Neuronal stem cell (in vitro differentiated cells): ENCODE data around the gene COG5.

ENCODE experiments used
- DNase-seq: peaks from one replicate; pipeline ENCODE4 v3.0.0-alpha.2; 2013; ENCODE audit warnings: low spot score
- H2AFZ ChIP-seq: one replicate; pipeline ENCODE4 v1.6.1; 2013; ENCODE audit warnings: mild to moderate bottlenecking, low read length, inconsistent platforms
- H2AK5ac ChIP-seq: 2 replicates; pipeline ENCODE4 v1.6.1; 2013; ENCODE audit warnings: low read depth, mild to moderate bottlenecking, inconsistent platforms, low read length, moderate library complexity, mixed read lengths
- H2BK120ac ChIP-seq: 2 replicates; pipeline ENCODE4 v1.6.1; 2013; ENCODE audit warnings: low read depth, mild to moderate bottlenecking, inconsistent platforms, low read length, moderate library complexity, mixed read lengths
- H2BK12ac ChIP-seq: one replicate; pipeline ENCODE4 v1.6.1; 2013; ENCODE audit warnings: low read length, inconsistent platforms
- H2BK15ac ChIP-seq: 2 replicates; pipeline ENCODE4 v1.6.1; 2013; ENCODE audit warnings: mild to moderate bottlenecking, low read length, inconsistent platforms, mixed read lengths
- H2BK5ac ChIP-seq: one replicate; pipeline ENCODE4 v1.6.1; 2013; ENCODE audit warnings: inconsistent platforms, mild to moderate bottlenecking, low read length, moderate library complexity
- H3K14ac ChIP-seq: one replicate; pipeline ENCODE4 v1.6.1; 2013; ENCODE audit warnings: low read length, inconsistent platforms
- H3K18ac ChIP-seq: 2 replicates; pipeline ENCODE4 v1.6.1; 2013; ENCODE audit warnings: low read length, inconsistent platforms
- H3K23ac ChIP-seq: 2 replicates; pipeline ENCODE4 v1.6.1; 2013; ENCODE audit warnings: low read depth, mild to moderate bottlenecking, mixed read lengths, low read length, inconsistent platforms; ENCODE audit not compliant: poor library complexity
- H3K27ac ChIP-seq: replicated peaks from 3 replicates; pipeline ENCODE4 v1.5.1; 2013; ENCODE audit warnings: low read length, inconsistent platforms
- H3K27me3 ChIP-seq, 3 experiments: 2 replicates each; pipeline ENCODE4 v1.6.1; 2013; ENCODE audit warnings: low read length in 3 of 3, mild to moderate bottlenecking in 2 of 3, inconsistent platforms in 1 of 3, low read depth in 1 of 3, mixed read lengths in 1 of 3, moderate library complexity in 1 of 3; ENCODE audit not compliant: control insufficient read depth in 3 of 3, insufficient read depth in 3 of 3
- H3K36me3 ChIP-seq, 2 donors: replicated peaks in 1 of 2; 2 replicates each; pipeline ENCODE4 v1.6.1; 2013; ENCODE audit warnings: low read length in 2 of 2; ENCODE audit not compliant: control insufficient read depth in 2 of 2, insufficient read depth in 2 of 2
- H3K4ac ChIP-seq: 2 replicates; pipeline ENCODE4 v1.6.1; 2013; ENCODE audit warnings: inconsistent platforms, mild to moderate bottlenecking, low read length, moderate library complexity
- H3K4me1 ChIP-seq, 2 donors: 1 replicate in 1 of 2; 2 replicates in 1 of 2; pipeline ENCODE4 v1.6.1; 2013; ENCODE audit warnings: low read length in 2 of 2, low read depth in 1 of 2; ENCODE audit not compliant: control insufficient read depth in 2 of 2, insufficient read depth in 1 of 2
- H3K4me2 ChIP-seq: one replicate; pipeline ENCODE4 v1.6.1; 2013; ENCODE audit warnings: mild to moderate bottlenecking, low read length, inconsistent platforms; ENCODE audit not compliant: insufficient read depth, poor library complexity, severe bottlenecking
- H3K4me3 ChIP-seq, 2 donors: 2 replicates each; pipeline ENCODE4 v1.5.1; 2013; ENCODE audit warnings: low read length in 2 of 2, mild to moderate bottlenecking in 2 of 2, inconsistent platforms in 1 of 2, moderate library complexity in 1 of 2
- H3K79me1 ChIP-seq: one replicate; pipeline ENCODE4 v1.6.1; 2013; ENCODE audit warnings: low read depth, mild to moderate bottlenecking, inconsistent platforms, low read length, moderate library complexity
- H3K9ac ChIP-seq: one replicate; pipeline ENCODE4 v1.6.1; 2013; ENCODE audit warnings: mild to moderate bottlenecking, low read depth, low read length, inconsistent platforms; ENCODE audit not compliant: poor library complexity
- H3K9me3 ChIP-seq, 2 donors: replicated peaks in 1 of 2; 2 replicates each; pipeline versions ENCODE3 to v1.6.1; 2013; ENCODE audit warnings: low read length in 2 of 2, mild to moderate bottlenecking in 2 of 2, inconsistent platforms in 1 of 2, low read depth in 1 of 2, mixed read lengths in 1 of 2, moderate library complexity in 1 of 2; ENCODE audit not compliant: control insufficient read depth in 2 of 2, insufficient read depth in 1 of 2
- H4K8ac ChIP-seq: one replicate; pipeline ENCODE4 v1.6.1; 2013; ENCODE audit warnings: low read depth, mild to moderate bottlenecking, inconsistent platforms, low read length, moderate library complexity
- H4K91ac ChIP-seq: one replicate; pipeline ENCODE4 v1.6.1; 2013; ENCODE audit warnings: low read length, low read depth, mild to moderate bottlenecking, inconsistent platforms; ENCODE audit not compliant: poor library complexity
- WGBS, 2 donors: extraction: QIAGEN DNeasy Blood & Tissue Kit; methylation state at CpG; one replicate each; pipeline ENCODE4 v1.1.7; 2013; ENCODE audit warnings: missing lambda C conversion rate in 2 of 2, mixed read lengths in 1 of 2; ENCODE audit not compliant: insufficient read length in 2 of 2, insufficient replicate concordance in 1 of 2; ENCODE audit errors: extremely low coverage in 2 of 2; 5-methylcytosine and 5-hydroxymethylcytosine counted together

The COG5 gene

GRCh38 chr7:107528461-107528860 is 35.3 kb downstream of the COG5 start:
- Histone ChIP-seq H3K4me3 (no peak overlapping the region), H2BK120ac (no peak overlapping the region), H3K4me1 (no peaks in the 10 kb centered on the region), H3K14ac (no peak overlapping the region), H3K4me2 (no peak overlapping the region), H2BK5ac (no peak overlapping the region), H3K9ac (no peak overlapping the region), H3K36me3 (peaks cover 0 to 23% of the 10 kb centered on the region in 2 donors), H3K18ac (no peak overlapping the region), H3K79me1 (no peaks in the 10 kb centered on the region), H2AFZ (no peak overlapping the region), H3K4ac (no peak overlapping the region), H2BK15ac (no peak overlapping the region), H3K9me3 (no peaks in the 10 kb centered on the region), H3K27ac (no peak overlapping the region), H4K8ac (no peak overlapping the region), H2AK5ac (no peak overlapping the region), H2BK12ac (no peak overlapping the region), H4K91ac (no peak overlapping the region), H3K23ac (no peak overlapping the region), H3K27me3 (no peaks in the 10 kb centered on the region)
- DNase-seq: no peak

GRCh38 chr7:107527196-107527595 is 36.5 kb downstream of the COG5 start:
- H3K36me3 ChIP-seq: peaks cover 0 to 23% of the 10 kb centered on the region in 2 donors
- no peaks in the 10 kb centered on the region for H3K4me1 ChIP-seq
- no peak overlapping the region for H2BK120ac ChIP-seq
- no CpG with 5 or more reads among the region's 3 CpGs for WGBS, 2 donors
- H2AFZ ChIP-seq: no peak overlapping the region
- no peaks in the 10 kb centered on the region for H3K79me1 ChIP-seq
- no peak overlapping the region for H3K4me2 ChIP-seq
- H3K27ac ChIP-seq: no peak overlapping the region
- H3K4me3 ChIP-seq: no peak overlapping the region
- H3K9me3 ChIP-seq: no peaks in the 10 kb centered on the region
- H2BK15ac ChIP-seq: no peak overlapping the region
- no peak overlapping the region for H3K14ac ChIP-seq
- H3K4ac ChIP-seq: no peak overlapping the region
- no peak overlapping the region for H3K23ac ChIP-seq
- no peak overlapping the region for H3K9ac ChIP-seq
- no peak overlapping the region for H2AK5ac ChIP-seq
- no peaks in the 10 kb centered on the region for H3K27me3 ChIP-seq
- no peak overlapping the region for H3K18ac ChIP-seq
- H2BK12ac ChIP-seq: no peak overlapping the region
- no peak overlapping the region for H4K8ac ChIP-seq
- DNase-seq: no peak
- no peak overlapping the region for H4K91ac ChIP-seq
- no peak overlapping the region for H2BK5ac ChIP-seq

- no peak overlapping the region for H3K27ac ChIP-seq
- WGBS, 2 donors: no CpG with 5 or more reads among the region's 2 CpGs
- no peaks in the 10 kb centered on the region for H3K79me1 ChIP-seq
- no peak overlapping the region for H4K91ac ChIP-seq
- no peak overlapping the region for H4K8ac ChIP-seq
- H3K36me3 ChIP-seq: peaks cover 0 to 23% of the 10 kb centered on the region in 2 donors
- H3K27me3 ChIP-seq: no peaks in the 10 kb centered on the region
- DNase-seq: no peak
- H2AFZ ChIP-seq: no peak overlapping the region
- H3K14ac ChIP-seq: no peak overlapping the region
- H3K4me2 ChIP-seq: no peak overlapping the region
- no peak overlapping the region for H3K4ac ChIP-seq
- H2AK5ac ChIP-seq: no peak overlapping the region
- H2BK15ac ChIP-seq: no peak overlapping the region
- H3K23ac ChIP-seq: no peak overlapping the region
- H2BK5ac ChIP-seq: no peak overlapping the region
- H3K4me1 ChIP-seq: no peaks in the 10 kb centered on the region
- no peak overlapping the region for H2BK12ac ChIP-seq
- H3K9ac ChIP-seq: no peak overlapping the region
- H3K4me3 ChIP-seq: no peak overlapping the region
- H3K9me3 ChIP-seq: no peaks in the 10 kb centered on the region
- no peak overlapping the region for H3K18ac ChIP-seq
- H2BK120ac ChIP-seq: no peak overlapping the region
Observed at GRCh38 chr7:107526672-107527071, 37.0 kb downstream of the COG5 start.

- no peaks in the 10 kb centered on the region for H3K27me3 ChIP-seq
- H3K36me3 ChIP-seq: peaks cover 0 to 3% of the 10 kb centered on the region in 2 donors
- no peak overlapping the region for H2BK12ac ChIP-seq
- no peak for DNase-seq
- H3K23ac ChIP-seq: no peak overlapping the region
- no peak overlapping the region for H3K18ac ChIP-seq
- H3K4me1 ChIP-seq: no peaks in the 10 kb centered on the region
- H3K79me1 ChIP-seq: peaks cover 2% of the 10 kb centered on the region
- no peak overlapping the region for H3K27ac ChIP-seq
- no peak overlapping the region for H3K4me2 ChIP-seq
- no peak overlapping the region for H2BK15ac ChIP-seq
- H2AFZ ChIP-seq: no peak overlapping the region
- no peak overlapping the region for H3K4me3 ChIP-seq
- no peak overlapping the region for H2BK120ac ChIP-seq
- H2BK5ac ChIP-seq: no peak overlapping the region
- no peak overlapping the region for H3K4ac ChIP-seq
- no peak overlapping the region for H4K91ac ChIP-seq
- H4K8ac ChIP-seq: no peak overlapping the region
- peaks cover 0 to 14% of the 10 kb centered on the region in 2 donors for H3K9me3 ChIP-seq
- H3K14ac ChIP-seq: no peak overlapping the region
- no peak overlapping the region for H2AK5ac ChIP-seq
- no CpG with 5 or more reads among the region's 7 CpGs for WGBS, 2 donors
- no peak overlapping the region for H3K9ac ChIP-seq
Observed at GRCh38 chr7:107506674-107507339, 56.9 kb downstream of the COG5 start.
